A549 treated with CpdA at 1 μM for 4 hours (cell line): Measurements from ENCODE around the gene RHBDL2. TPM values are rescaled to one million over a fixed set of nuclear protein-coding genes. Genes with fewer than 3 reads are reported as not detected.

Source experiments
- total RNA-seq: library from RNA; stranded (reverse); fragments of 200-300 nt; extraction: Qiagen RNA extraction; gene quantifications from 5 replicates; pipeline ENCODE4 v1.2.3, GENCODE V29; 2022; ENCODE audit warnings: low read depth

Gene RHBDL2, protein sequence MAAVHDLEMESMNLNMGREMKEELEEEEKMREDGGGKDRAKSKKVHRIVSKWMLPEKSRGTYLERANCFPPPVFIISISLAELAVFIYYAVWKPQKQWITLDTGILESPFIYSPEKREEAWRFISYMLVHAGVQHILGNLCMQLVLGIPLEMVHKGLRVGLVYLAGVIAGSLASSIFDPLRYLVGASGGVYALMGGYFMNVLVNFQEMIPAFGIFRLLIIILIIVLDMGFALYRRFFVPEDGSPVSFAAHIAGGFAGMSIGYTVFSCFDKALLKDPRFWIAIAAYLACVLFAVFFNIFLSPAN
- total RNA-seq: 1.9 to 3.1 TPM (median 2.2 TPM) in 5 replicates

DNA sequence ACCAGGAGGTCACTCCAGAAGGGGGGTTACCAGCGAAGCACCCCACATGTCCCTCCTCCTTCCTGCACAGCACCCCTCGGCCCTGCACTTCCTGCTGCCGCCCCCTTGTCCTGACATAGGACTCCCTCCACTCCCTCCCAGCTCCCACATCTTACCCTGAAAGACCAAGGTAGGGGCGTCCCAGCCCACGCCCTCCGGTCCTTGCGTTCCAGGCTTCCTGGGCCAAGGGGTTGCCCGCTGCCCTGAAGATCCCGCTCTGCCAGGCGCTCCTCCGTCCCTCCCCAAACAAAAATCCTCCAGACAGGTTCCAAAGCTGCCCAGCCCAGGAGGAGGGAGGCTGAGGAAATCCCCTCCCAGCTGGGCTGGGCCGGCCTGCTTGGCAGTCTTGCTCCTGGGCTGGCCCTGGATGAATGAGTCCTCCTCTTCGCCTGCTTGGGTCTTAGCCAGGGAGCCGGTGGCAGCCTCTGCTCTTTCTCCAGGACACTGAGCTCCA lies at the start of gene RHBDL2:
RHBDL2 (minus strand) TSS at position 304 of the 493 bp plus-strand sequence. CDS start 22,618 bp downstream, outside the sequence.

DNA sequence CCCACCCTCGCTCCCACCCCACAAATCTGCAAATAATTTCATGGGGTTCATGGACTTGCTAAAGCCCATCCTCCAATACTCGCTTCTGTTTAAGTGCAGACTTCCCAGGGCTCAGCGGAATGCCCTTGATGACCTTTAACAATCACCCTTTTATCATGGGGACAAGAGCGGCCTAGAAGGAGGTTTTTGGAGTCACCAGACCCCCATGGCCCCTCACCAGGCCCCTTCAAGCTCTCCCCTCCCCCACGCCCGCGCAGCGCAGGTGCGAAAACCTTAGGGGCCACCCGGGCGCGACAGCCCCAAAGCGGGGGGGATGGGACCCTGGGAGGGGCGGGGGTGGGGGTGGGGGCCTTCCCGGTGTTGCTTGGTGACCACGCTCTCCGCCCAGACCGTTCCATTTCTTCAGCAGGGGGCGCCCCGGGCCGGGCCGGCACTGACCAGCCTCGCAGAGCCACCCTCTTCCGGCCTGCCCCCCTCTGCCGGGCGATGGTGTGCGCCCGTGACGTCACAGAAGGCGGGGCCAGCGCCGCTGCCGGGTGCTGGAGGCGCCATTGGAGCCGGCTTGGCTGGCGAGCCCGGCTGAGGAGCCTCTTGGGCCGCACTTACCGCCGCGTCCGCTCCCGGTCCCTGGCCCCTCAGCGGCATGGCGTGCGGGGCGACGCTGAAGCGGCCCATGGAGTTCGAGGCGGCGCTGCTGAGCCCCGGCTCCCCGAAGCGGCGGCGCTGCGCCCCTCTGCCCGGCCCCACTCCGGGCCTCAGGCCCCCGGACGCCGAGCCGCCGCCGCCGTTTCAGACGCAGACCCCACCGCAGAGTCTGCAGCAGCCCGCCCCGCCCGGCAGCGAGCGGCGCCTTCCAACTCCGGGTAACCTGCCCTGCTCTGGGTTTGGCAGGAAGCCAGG lies 49.4 kb upstream of the RHBDL2 start, which contains the start of gene AKIRIN1:
AKIRIN1 (plus strand) TSS at position 539 of the 900 bp plus-strand sequence; CDS start at position 644, 105 bp downstream.

DNA sequence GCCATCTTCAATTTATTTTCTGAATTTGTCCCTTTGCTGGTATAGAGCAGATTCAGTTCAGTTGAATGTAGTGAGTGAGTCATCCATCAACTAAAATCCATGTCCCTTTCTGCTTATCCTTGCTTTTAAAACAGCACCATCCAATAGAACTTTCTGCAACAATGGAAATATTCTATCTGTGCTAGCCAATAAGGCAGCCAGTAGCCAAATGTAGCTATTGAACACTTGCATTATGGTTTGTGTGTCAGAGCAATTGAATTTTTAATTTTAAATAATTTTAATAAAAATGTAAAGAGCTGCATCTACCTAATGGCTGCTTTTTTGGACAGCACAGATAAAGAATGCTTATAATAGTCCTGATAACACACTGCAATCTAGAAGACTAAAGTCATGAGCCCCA lies 60.1 kb downstream of the RHBDL2 start, which contains the start of gene GJA9:
GJA9 (minus strand) TSS at position 101 of the 400 bp plus-strand sequence. CDS start 5,489 bp downstream, outside the sequence.

DNA sequence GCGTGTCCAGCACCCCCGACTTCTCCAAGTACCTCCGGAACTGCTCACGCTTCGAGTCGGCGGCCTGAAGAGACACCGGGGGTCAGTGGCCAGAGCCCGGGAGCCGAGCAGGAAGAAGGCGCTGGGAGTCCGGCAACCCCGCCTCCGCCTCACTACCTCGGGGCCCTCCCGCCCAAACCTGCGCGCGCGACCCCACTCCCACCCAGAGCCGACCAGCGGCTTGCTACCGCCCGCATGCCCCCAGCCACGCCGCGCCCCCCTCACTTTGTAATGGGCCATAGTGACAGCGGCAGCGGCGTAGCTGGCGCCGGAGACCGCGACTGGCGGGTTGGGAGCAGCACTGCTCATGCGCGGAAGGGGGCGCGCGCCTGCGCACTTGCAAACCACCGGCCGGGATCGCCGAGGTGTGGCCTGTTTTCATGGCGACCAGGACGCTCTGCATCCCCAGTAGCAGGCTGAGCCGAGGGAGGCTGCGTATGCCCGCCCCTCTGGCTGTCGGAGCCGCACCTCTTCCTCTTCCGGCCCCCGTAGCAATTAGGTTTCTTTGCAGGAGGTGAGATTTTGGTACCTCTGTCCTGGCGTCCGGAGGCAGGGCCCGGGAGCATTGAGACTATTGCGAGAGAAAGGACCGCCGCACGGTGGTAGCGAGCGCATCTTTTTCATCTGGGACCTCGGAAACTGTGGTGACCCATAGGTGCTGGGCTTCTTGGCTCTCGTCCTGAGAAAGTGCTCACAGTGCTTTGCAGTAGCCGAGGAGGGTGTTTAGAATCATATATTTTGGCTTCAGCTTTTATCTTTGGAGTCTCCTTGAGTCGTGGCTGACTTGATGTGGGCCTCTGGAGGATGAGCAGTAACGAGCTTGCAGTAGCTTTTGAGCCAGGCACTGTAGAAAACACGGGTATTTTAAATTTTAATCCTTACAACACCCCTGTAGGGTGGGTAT lies 68.3 kb downstream of the RHBDL2 start, which contains the start of gene MYCBP:
MYCBP (minus strand) TSS at position 322 of the 943 bp plus-strand sequence; CDS start at position 279, 43 bp downstream.

DNA sequence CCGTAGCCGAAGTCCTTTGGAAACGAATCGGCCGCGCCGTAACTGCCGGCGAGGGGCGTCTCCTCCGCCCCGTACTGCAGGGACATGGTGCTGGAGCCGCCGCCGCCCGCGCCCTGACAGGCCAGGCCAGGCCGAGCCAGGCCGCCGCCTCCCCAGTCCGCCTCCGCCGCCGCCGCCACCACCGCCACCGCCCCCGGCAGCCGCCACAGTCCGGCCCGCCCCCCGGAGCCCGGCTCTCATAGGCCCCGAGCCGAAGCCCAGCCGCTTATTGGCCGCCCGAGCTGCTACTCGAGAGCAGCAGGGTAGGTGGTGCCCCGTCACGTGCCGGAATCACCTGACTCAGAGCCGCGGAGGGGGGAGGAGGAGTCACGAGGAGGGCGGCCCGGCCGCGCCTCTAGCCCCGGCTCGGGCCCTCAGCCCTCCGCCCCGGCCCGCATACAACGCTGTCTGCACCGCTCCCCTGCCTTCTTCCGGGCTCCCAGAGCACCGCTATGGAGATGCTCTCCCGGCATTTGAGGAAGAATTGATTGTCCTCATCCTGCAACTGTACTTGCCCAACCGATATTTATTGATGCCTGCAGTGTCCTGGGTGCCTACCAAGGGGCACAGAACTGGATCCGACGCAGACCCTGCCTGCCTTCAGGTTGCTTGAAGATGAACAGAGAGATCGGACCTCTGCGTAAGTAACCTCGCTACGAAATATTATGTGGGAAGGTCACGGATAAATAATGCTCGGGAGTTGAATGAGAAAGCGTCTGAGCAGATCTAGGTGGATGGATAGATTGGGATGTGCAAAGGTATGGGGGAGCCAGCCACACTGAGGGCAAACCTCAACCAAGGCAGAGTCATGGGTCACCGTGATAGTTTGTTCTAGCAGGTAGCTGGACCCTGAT lies 81.8 kb downstream of the RHBDL2 start, which contains the start of gene RRAGC:
RRAGC (minus strand) TSS at position 212 of the 893 bp plus-strand sequence; CDS start at position 86, 126 bp downstream.

Other genes starting within 250 kb of the RHBDL2 start
- gene RRAGC, start 82.1 kb downstream of the RHBDL2 start, total RNA-seq: 23.0 to 31.7 TPM (median 27.5 TPM) in 5 replicates
- 17.0 to 25.3 TPM (median 22.1 TPM) in 5 replicates for gene MYCBP, start 68.5 kb downstream of the RHBDL2 start, total RNA-seq
- gene GJA9, start 60.2 kb downstream of the RHBDL2 start, total RNA-seq: 0.06 TPM in 1 of 5 replicates, not detected in the others
- 40.0 to 44.4 TPM (median 43.8 TPM) in 5 replicates for gene AKIRIN1, start 49.4 kb upstream of the RHBDL2 start, total RNA-seq
- gene NDUFS5, start 84.5 kb upstream of the RHBDL2 start, total RNA-seq: 408 to 535 TPM (median 439 TPM) in 5 replicates